Measurements from ENCODE around the gene INF2.

The INF2 gene

DNA sequence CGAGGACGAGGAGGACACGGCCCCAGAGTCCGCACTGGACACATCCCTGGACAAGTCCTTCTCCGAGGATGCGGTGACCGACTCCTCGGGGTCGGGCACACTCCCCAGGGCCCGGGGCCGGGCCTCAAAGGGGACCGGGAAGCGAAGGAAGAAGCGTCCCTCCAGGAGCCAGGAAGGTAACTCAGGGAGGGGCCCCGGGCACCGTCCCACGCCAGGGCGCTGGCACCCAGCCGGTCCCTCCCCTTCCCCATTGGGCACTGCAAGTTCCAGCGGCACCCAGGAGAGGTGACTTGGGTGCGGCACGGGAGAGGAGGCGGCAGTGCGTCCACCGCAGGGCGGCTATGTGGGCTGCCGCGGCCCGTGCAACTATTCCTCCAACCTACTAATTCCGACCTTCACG is 25.3 kb downstream of the INF2 start:
- no peak for DNase-seq (ENCODE audit: low read depth)
- H3K4me3 ChIP-seq (ENCODE audit: low read length), result no peak overlapping the region
- TF ChIP-seq, protein P1, sequence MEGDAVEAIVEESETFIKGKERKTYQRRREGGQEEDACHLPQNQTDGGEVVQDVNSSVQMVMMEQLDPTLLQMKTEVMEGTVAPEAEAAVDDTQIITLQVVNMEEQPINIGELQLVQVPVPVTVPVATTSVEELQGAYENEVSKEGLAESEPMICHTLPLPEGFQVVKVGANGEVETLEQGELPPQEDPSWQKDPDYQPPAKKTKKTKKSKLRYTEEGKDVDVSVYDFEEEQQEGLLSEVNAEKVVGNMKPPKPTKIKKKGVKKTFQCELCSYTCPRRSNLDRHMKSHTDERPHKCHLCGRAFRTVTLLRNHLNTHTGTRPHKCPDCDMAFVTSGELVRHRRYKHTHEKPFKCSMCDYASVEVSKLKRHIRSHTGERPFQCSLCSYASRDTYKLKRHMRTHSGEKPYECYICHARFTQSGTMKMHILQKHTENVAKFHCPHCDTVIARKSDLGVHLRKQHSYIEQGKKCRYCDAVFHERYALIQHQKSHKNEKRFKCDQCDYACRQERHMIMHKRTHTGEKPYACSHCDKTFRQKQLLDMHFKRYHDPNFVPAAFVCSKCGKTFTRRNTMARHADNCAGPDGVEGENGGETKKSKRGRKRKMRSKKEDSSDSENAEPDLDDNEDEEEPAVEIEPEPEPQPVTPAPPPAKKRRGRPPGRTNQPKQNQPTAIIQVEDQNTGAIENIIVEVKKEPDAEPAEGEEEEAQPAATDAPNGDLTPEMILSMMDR (conservative IDR thresholded peaks at IDR 0.05; ENCODE audit: low read depth, low read length), result no peak

GRCh38 chr14:104715416-104715815 is 26.0 kb downstream of the INF2 start:
- no peak for DNase-seq (ENCODE audit: low read depth)
- TF ChIP-seq, protein P1 (conservative IDR thresholded peaks at IDR 0.05; ENCODE audit: low read depth, low read length), result no peak
- H3K4me3 ChIP-seq (ENCODE audit: low read length), result no peak overlapping the region

DNA sequence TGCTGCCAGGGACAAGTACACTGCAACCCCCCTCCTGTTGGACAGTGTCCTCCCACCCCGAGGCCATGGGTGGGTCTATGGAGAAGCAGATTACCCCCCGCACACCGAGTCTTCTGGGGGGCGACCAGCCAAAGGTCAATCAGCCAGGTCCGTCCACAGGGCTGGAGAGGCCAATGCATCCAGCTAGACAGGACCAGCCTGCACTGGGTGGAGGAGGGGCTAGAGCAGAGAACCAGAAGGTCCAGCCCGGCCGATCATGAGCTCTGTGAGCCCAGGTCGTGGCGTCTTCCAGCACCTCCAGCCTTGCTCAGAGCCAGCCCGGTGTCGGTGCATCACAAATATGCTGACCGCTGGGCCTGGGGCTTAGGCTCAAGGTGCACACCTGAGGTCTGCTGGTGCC is 26.5 kb downstream of the INF2 start:
- H3K4me3 ChIP-seq (ENCODE audit: low read length), result no peak overlapping the region
- TF ChIP-seq, protein P1 (conservative IDR thresholded peaks at IDR 0.05; ENCODE audit: low read depth, low read length), result no peak

DNA sequence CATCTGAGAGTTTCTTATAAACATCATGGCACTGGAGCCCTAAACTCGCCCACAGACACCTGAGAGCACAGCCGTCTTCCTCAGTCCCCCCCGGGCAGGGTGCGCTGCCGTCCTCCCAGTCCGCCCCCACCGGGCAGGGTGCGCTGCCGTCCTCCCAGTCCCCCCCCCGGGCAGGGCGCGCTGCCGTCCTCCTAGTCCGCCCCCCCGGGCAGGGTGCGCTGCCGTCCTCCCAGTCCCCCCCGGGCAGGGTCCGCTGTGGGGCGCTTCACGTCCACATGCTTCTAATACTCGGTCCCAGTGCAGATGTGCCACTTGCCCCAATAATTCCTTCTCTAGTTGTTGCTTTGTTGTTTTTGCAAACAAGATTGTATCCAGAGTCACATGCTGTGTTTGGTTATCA is 27.7 kb downstream of the INF2 start:
- no peak overlapping the region for H3K4me3 ChIP-seq (ENCODE audit: low read length)
- TF ChIP-seq, protein P1 (conservative IDR thresholded peaks at IDR 0.05; ENCODE audit: low read depth, low read length), result no peak
- no peak for DNase-seq (ENCODE audit: low read depth)

More for the DNA sequence above, 26.5 kb downstream of the INF2 start:
- DNase-seq (ENCODE audit: low read depth), result no peak

DNA sequence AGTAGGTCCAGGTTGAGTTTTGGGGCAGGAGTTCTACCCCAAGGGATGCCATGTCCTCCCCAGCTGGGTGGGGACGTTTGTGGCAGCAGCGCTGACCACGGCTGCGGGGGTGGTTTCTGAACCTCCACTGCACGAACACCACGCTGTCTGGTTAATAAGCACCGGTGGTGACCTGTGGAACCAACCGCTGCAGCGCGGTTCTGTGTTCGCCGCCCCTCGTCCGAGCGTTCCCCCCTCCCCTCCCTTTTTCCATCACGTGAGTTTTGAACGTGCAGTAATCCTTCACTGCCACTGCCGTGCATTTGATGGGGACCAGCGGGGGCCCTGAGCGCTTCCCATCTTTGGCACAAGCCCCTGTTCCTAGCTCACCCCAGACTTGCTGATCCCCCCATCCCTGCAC is 28.2 kb downstream of the INF2 start:
- H3K4me3 ChIP-seq (ENCODE audit: low read length), result no peak overlapping the region
- TF ChIP-seq, protein P1 (conservative IDR thresholded peaks at IDR 0.05; ENCODE audit: low read depth, low read length), result no peak
- DNase-seq (ENCODE audit: low read depth), result no peak

GRCh38 chr14:104718147-104718546 is 28.7 kb downstream of the INF2 start:
- TF ChIP-seq, protein P1 (conservative IDR thresholded peaks at IDR 0.05; ENCODE audit: low read depth, low read length), result no peak
- DNase-seq (ENCODE audit: low read depth), result no peak
- H3K4me3 ChIP-seq (ENCODE audit: low read length), result no peak overlapping the region

DNA sequence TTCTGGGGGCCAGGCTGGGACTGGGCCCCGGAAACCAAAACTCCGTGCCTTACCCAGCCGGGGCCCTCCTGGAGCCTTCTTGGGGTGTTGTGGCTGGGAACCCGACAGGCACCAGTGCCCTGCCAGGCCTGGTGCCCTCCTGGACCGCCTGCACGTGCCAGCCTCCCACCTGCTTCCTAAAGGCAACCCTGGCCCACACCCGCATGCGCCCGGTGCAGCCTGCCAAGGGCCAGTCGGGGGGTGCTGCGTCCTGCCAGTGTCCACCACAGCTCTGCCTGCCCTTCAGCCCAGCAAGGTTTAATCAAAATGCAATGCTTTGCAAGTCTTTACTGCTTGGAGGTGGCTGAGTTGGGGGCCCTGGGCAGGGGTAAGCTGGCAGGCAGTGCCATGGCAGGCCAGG is 29.5 kb downstream of the INF2 start:
- DNase-seq (ENCODE audit: low read depth), result no peak
- TF ChIP-seq, protein P1 (conservative IDR thresholded peaks at IDR 0.05; ENCODE audit: low read depth, low read length), result no peak
- no peak overlapping the region for H3K4me3 ChIP-seq (ENCODE audit: low read length)

All from retinal pigment epithelial cell (primary cell).